SK-N-SH (cell line): ENCODE data around the gene CYP2C18. TPM values are rescaled to one million over a fixed set of nuclear protein-coding genes. Genes with fewer than 3 reads are reported as not detected.

ENCODE experiments used
- CTCF ChIA-PET: fragments of 300-600, 350-600 bp; formaldehyde crosslinking; extraction: SDS; loops from one replicate; lab custom pipeline; 2021; lab: Yijun Ruan, JAX
- POLR2A ChIA-PET: fragments of 350-600 bp; sonication (Branson Sonifier 250); formaldehyde crosslinking; extraction: SDS; loops from one replicate; lab custom pipeline; 2020; ENCODE audit warnings: antibody characterized with exemption, inconsistent platforms; lab: Yijun Ruan, JAX
- DNase-seq: peaks from one replicate; pipeline ENCODE4 v3.0.0; 2012
- H2AFZ ChIP-seq: fragments of 200-600 bp; sonication (generic); 2 replicates; pipeline ENCODE4 v1.8.1; 2016; ENCODE audit warnings: antibody characterized with exemption, mild to moderate bottlenecking, low read depth
- H3F3A ChIP-seq: fragments of 200-600 bp; sonication (generic); replicated peaks from 2 replicates; pipeline ENCODE3; 2016; ENCODE audit warnings: antibody characterized with exemption, mild to moderate bottlenecking; ENCODE audit not compliant: insufficient read depth
- H3K27ac ChIP-seq, 2 experiments: fragments of 200-500 bp in 1 of 2; fragments of 200-600 bp in 1 of 2; sonication (Bioruptor generic) in 1 of 2; sonication (generic), shearing (Covaris generic) in 1 of 2; 2 replicates each; pipeline versions ENCODE4 v1.5.1 to v1.6.1; 2014 to 2016; ENCODE audit warnings: low read depth in 2 of 2, inconsistent platforms in 1 of 2, low read length in 1 of 2, mild to moderate bottlenecking in 1 of 2, mixed read lengths in 1 of 2
- H3K27me3 ChIP-seq: fragments of 200-600 bp; sonication (generic), shearing (Covaris generic); 2 replicates; pipeline ENCODE4 v1.6.1; 2016; ENCODE audit warnings: mixed run types; ENCODE audit not compliant: insufficient read depth
- H3K36me3 ChIP-seq, 2 experiments: fragments of 200-500 bp in 1 of 2; fragments of 200-600 bp in 1 of 2; sonication (Bioruptor generic) in 1 of 2; sonication (generic) in 1 of 2; replicated peaks in 1 of 2; 2 replicates each; pipeline versions ENCODE3 to v1.5.1; 2014 to 2016; ENCODE audit warnings: low read length in 1 of 2, mild to moderate bottlenecking in 1 of 2; ENCODE audit not compliant: insufficient read depth in 2 of 2, control insufficient read depth in 1 of 2
- H3K4me1 ChIP-seq, 2 experiments: fragments of 200-500 bp in 1 of 2; fragments of 200-600 bp in 1 of 2; sonication (Bioruptor generic) in 1 of 2; sonication (generic), shearing (Covaris generic) in 1 of 2; 2 replicates each; pipeline versions ENCODE4 v1.5.1 to v1.6.1; 2014 to 2016; ENCODE audit warnings: low read depth in 1 of 2, low read length in 1 of 2, mixed run types in 1 of 2; ENCODE audit not compliant: insufficient read depth in 2 of 2, control insufficient read depth in 1 of 2
- H3K4me2 ChIP-seq: fragments of 200-600 bp; sonication (generic), shearing (Covaris generic); 2 replicates; pipeline ENCODE4 v1.6.1; 2017; ENCODE audit warnings: mixed run types
- H3K4me3 ChIP-seq, 2 experiments: fragments of 200-500 bp in 1 of 2; fragments of 200-600 bp in 1 of 2; sonication (Bioruptor generic) in 1 of 2; sonication (generic), shearing (Covaris generic) in 1 of 2; 2 replicates each; pipeline versions ENCODE4 v1.5.1 to v1.8.1; 2014 to 2016; ENCODE audit warnings: low read depth in 2 of 2, inconsistent platforms in 1 of 2, low read length in 1 of 2, mild to moderate bottlenecking in 1 of 2, mixed read lengths in 1 of 2, moderate library complexity in 1 of 2
- H3K79me2 ChIP-seq: fragments of 200-600 bp; sonication (generic); 2 replicates; pipeline ENCODE4 v1.8.1; 2017; ENCODE audit warnings: mild to moderate bottlenecking; ENCODE audit not compliant: insufficient read depth
- H3K9ac ChIP-seq: fragments of 200-600 bp; sonication (generic); 2 replicates; pipeline ENCODE4 v1.6.1; 2017; ENCODE audit warnings: mixed run types
- H3K9me2 ChIP-seq: fragments of 200-600 bp; sonication (generic); 2 replicates; pipeline ENCODE4 v1.6.1; 2017; ENCODE audit warnings: mixed run types
- H3K9me3 ChIP-seq: fragments of 200-600 bp; sonication (generic); 2 replicates; pipeline ENCODE4 v1.6.1; 2017; ENCODE audit warnings: mixed run types, mild to moderate bottlenecking, moderate library complexity
- H4K20me1 ChIP-seq: fragments of 200-600 bp; sonication (generic); 2 replicates; pipeline ENCODE4 v1.6.1; 2017; ENCODE audit warnings: mild to moderate bottlenecking, mixed run types; ENCODE audit not compliant: insufficient read depth
- ELF1 ChIP-seq: IDR thresholded peaks from 2 replicates; pipeline ENCODE4 v1.4.0; 2012
- FOSL2 ChIP-seq: IDR thresholded peaks from 2 replicates; pipeline ENCODE4 v1.4.0; 2012; ENCODE audit warnings: low read depth, mild to moderate bottlenecking, moderate library complexity, borderline replicate concordance
- FOXJ3 ChIP-seq: sonication (generic); formaldehyde crosslinking; IDR thresholded peaks from 2 replicates; pipeline ENCODE4 v1.5.1; 2020; ENCODE audit warnings: mild to moderate bottlenecking, missing genetic modification reagents
- FOXM1 ChIP-seq: IDR thresholded peaks from 2 replicates; pipeline ENCODE4 v1.4.0; 2012; ENCODE audit warnings: low read depth, mild to moderate bottlenecking
- GABPA ChIP-seq: IDR thresholded peaks from 2 replicates; pipeline ENCODE4 v1.4.0; 2012; ENCODE audit warnings: low read depth, mild to moderate bottlenecking
- JUND ChIP-seq: IDR thresholded peaks from 2 replicates; pipeline ENCODE4 v1.4.0; 2012
- MEF2A ChIP-seq: IDR thresholded peaks from 2 replicates; pipeline ENCODE4 v1.4.0; 2012; ENCODE audit warnings: low read depth, borderline replicate concordance
- NFIC ChIP-seq: IDR thresholded peaks from 2 replicates; pipeline ENCODE4 v1.4.0; 2012; ENCODE audit warnings: borderline replicate concordance
- POLR2AphosphoS5 ChIP-seq: IDR thresholded peaks from 2 replicates; pipeline ENCODE4 v1.6.1; 2012; ENCODE audit warnings: low read depth, low read length
- RCOR1 ChIP-seq: fragments of 150-350 bp; IDR thresholded peaks from 2 replicates; pipeline ENCODE4 v1.6.1; 2017; ENCODE audit warnings: antibody characterized with exemption, low read length
- RFX5 ChIP-seq: IDR thresholded peaks from 2 replicates; pipeline ENCODE4 v1.6.1; 2012; ENCODE audit warnings: mild to moderate bottlenecking, improper control_type of control experiment, low read length
- RXRA ChIP-seq: IDR thresholded peaks from 2 replicates; pipeline ENCODE4 v1.4.0; 2012; ENCODE audit warnings: low read depth, mild to moderate bottlenecking, borderline replicate concordance
- SMC3 ChIP-seq: IDR thresholded peaks from 2 replicates; pipeline ENCODE4 v1.6.1; 2012; ENCODE audit warnings: low read depth, low read length, improper control_type of control experiment
- TCF12 ChIP-seq: IDR thresholded peaks from 2 replicates; pipeline ENCODE4 v1.4.0; 2012
- WGBS: methylation state at CpG from one replicate; pipeline ENCODE4 v1.1.6; 2017; ENCODE audit warnings: low lambda C conversion rate; 5-methylcytosine and 5-hydroxymethylcytosine counted together
- polyA plus RNA-seq, 3 experiments: library from polyadenylated mRNA; depleted of rRNA; stranded (reverse); fragments of >200 nt; gene quantifications; 2 replicates each; pipeline ENCODE4 v1.2.3, GENCODE V29; 2012
- TF ChIP-seq, protein P1 (sequence below): IDR thresholded peaks from 2 replicates; pipeline ENCODE4 v1.4.0; 2012; ENCODE audit warnings: low read depth
- TF ChIP-seq, protein P2 (sequence below): IDR thresholded peaks from 2 replicates; pipeline ENCODE4 v1.4.0; 2012; ENCODE audit warnings: low read depth, borderline replicate concordance
- TF ChIP-seq, protein P3 (sequence below): IDR thresholded peaks from 2 replicates; pipeline ENCODE4; 2012
- TF ChIP-seq, protein P4 (sequence below): fragments of 150-350 bp; IDR thresholded peaks from 2 replicates; pipeline ENCODE4 v1.6.1; 2016; ENCODE audit warnings: mild to moderate bottlenecking, low read depth, low read length
- TF ChIP-seq, protein P5 (sequence below): IDR thresholded peaks from 2 replicates; pipeline ENCODE4 v1.4.0; 2012; ENCODE audit warnings: low read depth, borderline replicate concordance
- TF ChIP-seq, protein P6 (sequence below): fragments of 200-600 bp; sonication (generic); IDR thresholded peaks from 2 replicates; pipeline ENCODE4 v1.6.1; 2017; ENCODE audit warnings: antibody characterized with exemption, mild to moderate bottlenecking, moderate library complexity

CYP2C18 gene
- polyA plus RNA-seq, 1 of the 3 experiments (the other 2 are of a cell fraction): not detected

DNA sequence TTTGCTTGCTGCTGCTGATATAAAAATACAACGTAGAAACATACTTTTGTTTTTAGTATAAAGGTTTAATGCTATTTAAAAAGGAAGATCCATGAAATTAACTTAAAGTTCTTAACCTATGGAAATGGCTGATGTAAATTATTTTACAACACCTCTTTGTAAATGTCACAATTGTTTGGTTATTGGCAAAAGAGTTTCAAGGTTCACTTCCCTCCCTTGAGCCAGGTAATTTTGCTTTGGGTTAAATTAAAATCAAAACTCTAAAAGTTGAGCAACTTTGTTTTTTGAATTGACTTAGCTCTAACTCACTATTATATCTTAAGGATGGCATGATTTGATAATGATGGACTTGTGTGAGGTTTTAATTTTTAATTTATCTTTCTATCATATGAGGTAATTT is 39.2 kb upstream of the CYP2C18 start:
- Histone ChIP-seq H3K4me1 (peaks cover 0 to 17% of the 10 kb centered on the region in 2 experiments; a peak in 2 of 4 replicates), H3F3A (no peaks in the 10 kb centered on the region), H3K27me3 (no peaks in the 10 kb centered on the region), H4K20me1 (no peaks in the 10 kb centered on the region), H3K9ac (no peak overlapping the region), H3K27ac (no peak overlapping the region), H3K9me3 (no peaks in the 10 kb centered on the region), H3K36me3 (no peaks in the 10 kb centered on the region), H3K79me2 (no peaks in the 10 kb centered on the region), H3K4me2 (no peak overlapping the region), H2AFZ (no peak overlapping the region), H3K4me3 (no peak overlapping the region), H3K9me2 (no peaks in the 10 kb centered on the region)
- ChIA-PET CTCF (no interaction called here), POLR2A (no interaction called here)
- WGBS: 63% methylated on average over 1 of the region's 1 CpG
- no peak for TF ChIP-seq FOXJ3 (CRISPR knock-in tag)
- DNase-seq: no peak

DNA sequence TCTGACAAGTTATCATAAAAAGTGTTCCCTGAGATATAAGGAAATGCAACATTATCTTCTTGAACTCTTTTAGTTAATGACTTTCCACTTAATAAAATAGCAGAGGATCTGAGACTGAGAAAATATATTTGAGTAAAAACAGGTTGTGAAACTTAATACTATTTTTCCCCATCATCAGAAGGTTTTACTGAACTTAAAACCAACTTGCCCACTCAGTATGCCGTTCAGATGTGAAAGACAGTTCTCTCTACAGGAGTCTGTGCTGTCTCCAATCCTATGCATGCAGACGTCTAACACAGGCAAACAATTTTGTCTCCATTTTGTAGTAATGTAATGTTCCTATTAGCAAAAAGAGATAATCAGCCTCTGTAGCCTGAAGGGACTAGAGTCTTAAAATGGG is 38.2 kb upstream of the CYP2C18 start:
- Histone ChIP-seq H3F3A (no peaks in the 10 kb centered on the region), H4K20me1 (no peaks in the 10 kb centered on the region), H3K4me3 (no peak overlapping the region), H2AFZ (no peak overlapping the region), H3K36me3 (no peaks in the 10 kb centered on the region), H3K27ac (no peak overlapping the region), H3K9me3 (no peaks in the 10 kb centered on the region), H3K4me2 (no peak overlapping the region), H3K9me2 (no peaks in the 10 kb centered on the region), H3K27me3 (no peaks in the 10 kb centered on the region), H3K79me2 (no peaks in the 10 kb centered on the region), H3K9ac (no peak overlapping the region), H3K4me1 (peaks cover 0 to 13% of the 10 kb centered on the region in 2 experiments; a peak in 2 of 4 replicates)
- WGBS: 21% methylated on average over 2 of the region's 2 CpGs
- POLR2A ChIA-PET: no interaction called here
- CTCF ChIA-PET: no interaction called here
- TF ChIP-seq, protein P1, sequence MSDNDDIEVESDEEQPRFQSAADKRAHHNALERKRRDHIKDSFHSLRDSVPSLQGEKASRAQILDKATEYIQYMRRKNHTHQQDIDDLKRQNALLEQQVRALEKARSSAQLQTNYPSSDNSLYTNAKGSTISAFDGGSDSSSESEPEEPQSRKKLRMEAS: no peak
- no peak for TF ChIP-seq TCF12
- TF ChIP-seq SMC3: no peak
- TF ChIP-seq, protein P2, sequence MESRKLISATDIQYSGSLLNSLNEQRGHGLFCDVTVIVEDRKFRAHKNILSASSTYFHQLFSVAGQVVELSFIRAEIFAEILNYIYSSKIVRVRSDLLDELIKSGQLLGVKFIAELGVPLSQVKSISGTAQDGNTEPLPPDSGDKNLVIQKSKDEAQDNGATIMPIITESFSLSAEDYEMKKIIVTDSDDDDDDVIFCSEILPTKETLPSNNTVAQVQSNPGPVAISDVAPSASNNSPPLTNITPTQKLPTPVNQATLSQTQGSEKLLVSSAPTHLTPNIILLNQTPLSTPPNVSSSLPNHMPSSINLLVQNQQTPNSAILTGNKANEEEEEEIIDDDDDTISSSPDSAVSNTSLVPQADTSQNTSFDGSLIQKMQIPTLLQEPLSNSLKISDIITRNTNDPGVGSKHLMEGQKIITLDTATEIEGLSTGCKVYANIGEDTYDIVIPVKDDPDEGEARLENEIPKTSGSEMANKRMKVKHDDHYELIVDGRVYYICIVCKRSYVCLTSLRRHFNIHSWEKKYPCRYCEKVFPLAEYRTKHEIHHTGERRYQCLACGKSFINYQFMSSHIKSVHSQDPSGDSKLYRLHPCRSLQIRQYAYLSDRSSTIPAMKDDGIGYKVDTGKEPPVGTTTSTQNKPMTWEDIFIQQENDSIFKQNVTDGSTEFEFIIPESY: no peak
- TF ChIP-seq, protein P3, sequence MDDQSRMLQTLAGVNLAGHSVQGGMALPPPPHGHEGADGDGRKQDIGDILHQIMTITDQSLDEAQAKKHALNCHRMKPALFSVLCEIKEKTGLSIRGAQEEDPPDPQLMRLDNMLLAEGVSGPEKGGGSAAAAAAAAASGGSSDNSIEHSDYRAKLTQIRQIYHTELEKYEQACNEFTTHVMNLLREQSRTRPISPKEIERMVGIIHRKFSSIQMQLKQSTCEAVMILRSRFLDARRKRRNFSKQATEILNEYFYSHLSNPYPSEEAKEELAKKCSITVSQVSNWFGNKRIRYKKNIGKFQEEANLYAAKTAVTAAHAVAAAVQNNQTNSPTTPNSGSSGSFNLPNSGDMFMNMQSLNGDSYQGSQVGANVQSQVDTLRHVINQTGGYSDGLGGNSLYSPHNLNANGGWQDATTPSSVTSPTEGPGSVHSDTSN: no peak
- no peak for TF ChIP-seq POLR2AphosphoS5
- no peak for TF ChIP-seq JUND
- TF ChIP-seq, protein P4, sequence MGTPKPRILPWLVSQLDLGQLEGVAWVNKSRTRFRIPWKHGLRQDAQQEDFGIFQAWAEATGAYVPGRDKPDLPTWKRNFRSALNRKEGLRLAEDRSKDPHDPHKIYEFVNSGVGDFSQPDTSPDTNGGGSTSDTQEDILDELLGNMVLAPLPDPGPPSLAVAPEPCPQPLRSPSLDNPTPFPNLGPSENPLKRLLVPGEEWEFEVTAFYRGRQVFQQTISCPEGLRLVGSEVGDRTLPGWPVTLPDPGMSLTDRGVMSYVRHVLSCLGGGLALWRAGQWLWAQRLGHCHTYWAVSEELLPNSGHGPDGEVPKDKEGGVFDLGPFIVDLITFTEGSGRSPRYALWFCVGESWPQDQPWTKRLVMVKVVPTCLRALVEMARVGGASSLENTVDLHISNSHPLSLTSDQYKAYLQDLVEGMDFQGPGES: no peak
- TF ChIP-seq MEF2A: no peak
- TF ChIP-seq FOXM1: no peak
- no peak for TF ChIP-seq FOSL2
- no peak for TF ChIP-seq ELF1
- no peak for TF ChIP-seq RCOR1
- TF ChIP-seq RFX5: no peak
- TF ChIP-seq, protein P5, sequence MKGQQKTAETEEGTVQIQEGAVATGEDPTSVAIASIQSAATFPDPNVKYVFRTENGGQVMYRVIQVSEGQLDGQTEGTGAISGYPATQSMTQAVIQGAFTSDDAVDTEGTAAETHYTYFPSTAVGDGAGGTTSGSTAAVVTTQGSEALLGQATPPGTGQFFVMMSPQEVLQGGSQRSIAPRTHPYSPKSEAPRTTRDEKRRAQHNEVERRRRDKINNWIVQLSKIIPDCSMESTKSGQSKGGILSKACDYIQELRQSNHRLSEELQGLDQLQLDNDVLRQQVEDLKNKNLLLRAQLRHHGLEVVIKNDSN: no peak
- TF ChIP-seq, protein P6, sequence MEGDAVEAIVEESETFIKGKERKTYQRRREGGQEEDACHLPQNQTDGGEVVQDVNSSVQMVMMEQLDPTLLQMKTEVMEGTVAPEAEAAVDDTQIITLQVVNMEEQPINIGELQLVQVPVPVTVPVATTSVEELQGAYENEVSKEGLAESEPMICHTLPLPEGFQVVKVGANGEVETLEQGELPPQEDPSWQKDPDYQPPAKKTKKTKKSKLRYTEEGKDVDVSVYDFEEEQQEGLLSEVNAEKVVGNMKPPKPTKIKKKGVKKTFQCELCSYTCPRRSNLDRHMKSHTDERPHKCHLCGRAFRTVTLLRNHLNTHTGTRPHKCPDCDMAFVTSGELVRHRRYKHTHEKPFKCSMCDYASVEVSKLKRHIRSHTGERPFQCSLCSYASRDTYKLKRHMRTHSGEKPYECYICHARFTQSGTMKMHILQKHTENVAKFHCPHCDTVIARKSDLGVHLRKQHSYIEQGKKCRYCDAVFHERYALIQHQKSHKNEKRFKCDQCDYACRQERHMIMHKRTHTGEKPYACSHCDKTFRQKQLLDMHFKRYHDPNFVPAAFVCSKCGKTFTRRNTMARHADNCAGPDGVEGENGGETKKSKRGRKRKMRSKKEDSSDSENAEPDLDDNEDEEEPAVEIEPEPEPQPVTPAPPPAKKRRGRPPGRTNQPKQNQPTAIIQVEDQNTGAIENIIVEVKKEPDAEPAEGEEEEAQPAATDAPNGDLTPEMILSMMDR: no peak
- TF ChIP-seq GABPA: no peak
- TF ChIP-seq FOXJ3 (CRISPR knock-in tag): no peak
- no peak for TF ChIP-seq NFIC
- no peak for TF ChIP-seq RXRA
- peak; percentile 27 for DNase-seq
